Measurements from ENCODE around the gene LCP1.

DNA sequence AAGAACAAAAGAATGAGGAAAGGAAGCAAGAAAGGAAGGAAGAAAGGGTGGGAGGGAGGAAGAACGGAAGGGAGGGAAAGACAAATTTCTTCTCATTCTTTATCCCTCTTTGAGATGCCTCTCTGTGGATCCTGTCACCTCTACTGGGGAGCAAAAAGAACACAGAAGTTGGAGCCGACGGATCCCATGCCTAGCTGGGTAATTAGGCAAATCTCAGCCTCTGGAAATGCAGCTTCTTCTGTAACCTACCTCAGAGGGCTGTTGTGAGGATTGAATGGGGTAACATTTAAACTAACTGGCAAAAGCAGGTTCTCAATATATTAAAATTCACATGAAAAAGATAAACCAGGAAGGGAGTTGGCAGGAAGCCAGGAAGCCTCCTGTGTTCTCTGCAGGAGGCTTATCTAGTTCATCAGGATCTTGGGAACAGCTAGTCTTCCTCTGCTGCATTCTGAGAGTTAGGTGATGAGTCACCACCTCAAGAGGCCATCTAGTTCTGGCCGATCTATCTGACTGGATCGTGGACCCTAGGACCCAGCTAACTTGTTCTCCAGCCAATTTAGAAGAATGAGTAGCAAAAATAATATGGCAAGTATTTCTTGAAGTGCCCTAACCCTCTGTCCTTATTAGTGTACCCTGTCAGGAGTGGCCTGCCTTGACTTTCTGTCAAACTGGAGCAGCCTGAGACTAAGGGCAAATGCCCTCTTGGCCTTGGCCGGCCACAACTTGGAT lies 61.9 kb downstream of the LCP1 start:
- TF ChIP-seq CTCF (IDR thresholded peaks at IDR 0.05) = no peak
- TF ChIP-seq POLR2AphosphoS5 (IDR thresholded peaks at IDR 0.05; ENCODE audit: low read depth, low read length) = no peak
- no peak for TF ChIP-seq REST (IDR thresholded peaks at IDR 0.05; ENCODE audit: insufficient read depth in 1 of 2, low read depth in 2 of 2, low read length in 1 of 2)
- TF ChIP-seq SIN3A (IDR thresholded peaks at IDR 0.05; ENCODE audit: borderline replicate concordance, insufficient read depth, low read depth, low read length) = no peak
- no peak for TF ChIP-seq TCF7L2 (IDR thresholded peaks at IDR 0.05; ENCODE audit: low read depth, low read length)

Data from Panc1 (cell line).